ENCODE measurements around the gene TXNRD2.

TXNRD2 gene

DNA sequence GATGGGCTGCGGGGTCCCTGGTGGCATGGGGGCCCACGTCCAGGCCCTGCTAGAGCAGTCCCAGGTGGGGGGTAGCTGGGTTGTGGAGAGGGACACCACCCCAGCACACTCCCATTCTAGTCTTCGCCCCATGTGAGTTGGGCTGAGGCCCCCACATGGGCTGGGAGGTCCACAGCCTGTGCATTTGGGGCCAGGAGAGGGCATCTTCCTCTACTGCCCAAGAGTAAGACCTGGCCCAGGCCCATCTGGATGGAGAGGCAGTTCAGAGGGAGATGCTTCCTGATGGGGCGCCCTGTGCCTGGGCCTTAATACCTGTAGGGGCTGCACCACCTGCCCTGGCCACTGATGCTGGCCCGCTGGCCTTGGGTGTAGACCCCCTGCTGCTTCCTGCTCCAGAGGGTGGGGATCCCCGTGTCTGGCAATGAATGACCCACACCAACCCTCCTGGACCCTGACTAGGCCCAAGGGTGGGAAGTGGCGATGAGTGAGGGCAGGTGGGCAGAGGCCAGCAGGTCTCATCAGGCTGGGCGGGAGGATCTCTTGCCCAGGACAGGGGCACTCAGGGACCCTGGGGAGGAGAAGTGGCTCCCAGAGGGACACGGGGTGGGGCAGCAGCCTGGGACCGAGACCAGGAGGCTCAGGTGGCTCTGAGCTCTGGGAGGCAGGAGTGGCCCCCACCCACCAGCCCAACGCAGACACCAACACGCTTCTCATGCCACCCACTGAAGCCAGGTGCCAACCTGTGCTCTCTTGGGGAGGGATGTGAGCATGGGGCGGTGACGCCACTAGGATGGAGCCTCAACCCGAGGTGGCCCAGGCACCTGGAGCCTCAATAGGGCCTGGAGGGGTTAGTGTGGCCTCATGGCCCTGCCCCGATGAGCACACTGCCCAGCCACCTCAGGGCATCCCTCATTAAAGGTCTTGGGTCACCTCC is 69.5 kb downstream of the TXNRD2 start:
- no peak for DNase-seq (ENCODE audit: extremely low read depth, insufficient read length)
- Histone ChIP-seq H3K36me3 (ENCODE audit: control insufficient read depth, insufficient read depth, low read length) (no peaks in the 10 kb centered on the region), H3K4me3 (replicated peaks; ENCODE audit: low read depth, low read length) (no peak overlapping the region), H3K27me3 (replicated peaks; ENCODE audit: control insufficient read depth, insufficient read depth, low read length) (no peaks in the 10 kb centered on the region)
- TF ChIP-seq, protein P1, sequence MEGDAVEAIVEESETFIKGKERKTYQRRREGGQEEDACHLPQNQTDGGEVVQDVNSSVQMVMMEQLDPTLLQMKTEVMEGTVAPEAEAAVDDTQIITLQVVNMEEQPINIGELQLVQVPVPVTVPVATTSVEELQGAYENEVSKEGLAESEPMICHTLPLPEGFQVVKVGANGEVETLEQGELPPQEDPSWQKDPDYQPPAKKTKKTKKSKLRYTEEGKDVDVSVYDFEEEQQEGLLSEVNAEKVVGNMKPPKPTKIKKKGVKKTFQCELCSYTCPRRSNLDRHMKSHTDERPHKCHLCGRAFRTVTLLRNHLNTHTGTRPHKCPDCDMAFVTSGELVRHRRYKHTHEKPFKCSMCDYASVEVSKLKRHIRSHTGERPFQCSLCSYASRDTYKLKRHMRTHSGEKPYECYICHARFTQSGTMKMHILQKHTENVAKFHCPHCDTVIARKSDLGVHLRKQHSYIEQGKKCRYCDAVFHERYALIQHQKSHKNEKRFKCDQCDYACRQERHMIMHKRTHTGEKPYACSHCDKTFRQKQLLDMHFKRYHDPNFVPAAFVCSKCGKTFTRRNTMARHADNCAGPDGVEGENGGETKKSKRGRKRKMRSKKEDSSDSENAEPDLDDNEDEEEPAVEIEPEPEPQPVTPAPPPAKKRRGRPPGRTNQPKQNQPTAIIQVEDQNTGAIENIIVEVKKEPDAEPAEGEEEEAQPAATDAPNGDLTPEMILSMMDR (IDR thresholded peaks at IDR 0.05; ENCODE audit: insufficient read depth, low read length, poor library complexity, severe bottlenecking): no peak

DNA sequence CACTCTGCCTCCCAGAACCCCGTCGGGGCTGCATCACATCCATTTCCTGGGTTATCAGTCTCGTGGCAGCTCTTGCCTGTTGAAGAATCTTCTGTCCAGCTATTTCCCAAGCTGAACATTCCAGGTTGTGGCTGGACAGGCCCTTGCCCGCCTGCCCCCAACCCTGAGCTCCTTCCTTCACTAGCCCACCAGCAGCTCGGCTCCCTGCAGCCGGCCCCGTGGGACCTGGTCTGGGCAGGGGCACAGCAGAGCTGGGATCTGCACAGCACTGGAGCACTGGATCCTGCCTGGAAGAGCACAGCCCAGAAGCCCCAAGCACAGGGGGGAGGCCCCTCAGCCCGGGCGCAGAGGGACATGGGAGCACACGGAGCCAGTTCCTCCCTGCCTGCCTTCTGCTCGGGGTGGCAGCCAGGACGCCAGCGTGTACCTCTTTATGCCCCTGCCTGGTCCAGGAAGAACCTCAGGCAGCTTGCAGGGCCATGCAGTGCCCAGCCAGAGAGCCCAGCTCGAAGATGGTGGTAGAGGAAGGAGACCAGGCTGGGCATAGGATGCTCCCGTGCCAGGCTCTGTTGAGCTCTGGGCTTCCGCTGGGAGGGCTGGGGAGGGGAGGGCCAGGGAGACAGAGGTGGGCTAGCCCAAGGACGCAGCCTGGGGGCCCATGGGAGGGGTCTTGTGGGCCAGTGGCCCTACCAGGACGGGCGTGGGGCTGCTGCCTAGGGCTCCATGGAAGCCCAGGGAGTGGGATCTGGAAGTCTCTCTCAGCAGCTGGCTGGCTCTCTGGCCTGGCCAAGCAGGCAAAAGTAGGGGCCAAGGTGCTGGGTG is 70.4 kb downstream of the TXNRD2 start:
- Histone ChIP-seq H3K36me3 (ENCODE audit: control insufficient read depth, insufficient read depth, low read length) (no peaks in the 10 kb centered on the region), H3K27me3 (replicated peaks; ENCODE audit: control insufficient read depth, insufficient read depth, low read length) (no peaks in the 10 kb centered on the region), H3K4me3 (replicated peaks; ENCODE audit: low read depth, low read length) (no peak overlapping the region)
- TF ChIP-seq, protein P1 (IDR thresholded peaks at IDR 0.05; ENCODE audit: insufficient read depth, low read length, poor library complexity, severe bottlenecking): no peak
- DNase-seq (ENCODE audit: extremely low read depth, insufficient read length): no peak

DNA sequence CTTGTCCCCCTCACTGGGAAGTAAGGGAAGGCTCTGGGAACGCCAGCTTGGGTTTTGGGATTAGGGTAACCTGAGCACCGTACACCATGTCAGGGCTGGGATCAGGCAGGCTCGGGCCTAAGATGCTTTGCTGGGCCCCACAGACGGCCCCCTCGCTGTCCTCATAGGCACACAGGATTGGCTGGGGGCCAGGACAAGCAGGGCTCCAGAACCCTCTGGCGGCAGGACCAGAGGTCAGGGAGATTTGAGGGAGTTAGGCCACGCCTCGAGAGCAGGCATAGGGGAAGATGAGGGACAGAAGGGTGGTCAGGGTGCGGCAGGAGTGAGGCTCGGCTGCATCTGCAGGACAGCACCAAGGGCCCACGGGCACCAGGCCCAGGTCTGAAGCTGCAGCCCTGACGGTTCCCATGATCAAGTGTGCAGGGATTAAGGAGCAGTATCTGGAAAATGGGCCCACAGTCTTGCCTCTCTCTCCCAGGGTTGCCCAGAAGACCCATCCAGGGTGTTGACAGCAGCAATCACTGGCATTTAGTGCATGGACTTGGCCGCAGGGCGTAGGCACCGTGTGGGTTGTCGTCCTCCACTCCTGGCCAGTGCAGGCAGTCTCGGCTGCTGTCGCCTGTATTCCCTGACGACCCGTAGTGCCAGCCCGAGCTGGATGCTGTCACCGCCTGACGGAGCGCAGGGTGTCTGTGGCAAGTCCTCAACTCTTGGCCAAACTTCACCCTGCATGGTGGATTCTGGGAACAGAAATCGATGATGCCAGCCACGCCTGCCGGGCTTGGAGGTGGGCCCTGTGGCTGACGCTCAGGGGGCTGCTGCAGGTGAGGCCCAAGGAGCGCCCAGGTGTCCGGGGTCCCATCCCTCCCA is 71.2 kb downstream of the TXNRD2 start:
- Histone ChIP-seq H3K27me3 (replicated peaks; ENCODE audit: control insufficient read depth, insufficient read depth, low read length) (no peaks in the 10 kb centered on the region), H3K36me3 (ENCODE audit: control insufficient read depth, insufficient read depth, low read length) (no peaks in the 10 kb centered on the region), H3K4me3 (replicated peaks; ENCODE audit: low read depth, low read length) (no peak overlapping the region)
- TF ChIP-seq, protein P1 (IDR thresholded peaks at IDR 0.05; ENCODE audit: insufficient read depth, low read length, poor library complexity, severe bottlenecking): no peak
- DNase-seq (ENCODE audit: extremely low read depth, insufficient read length): no peak

DNA sequence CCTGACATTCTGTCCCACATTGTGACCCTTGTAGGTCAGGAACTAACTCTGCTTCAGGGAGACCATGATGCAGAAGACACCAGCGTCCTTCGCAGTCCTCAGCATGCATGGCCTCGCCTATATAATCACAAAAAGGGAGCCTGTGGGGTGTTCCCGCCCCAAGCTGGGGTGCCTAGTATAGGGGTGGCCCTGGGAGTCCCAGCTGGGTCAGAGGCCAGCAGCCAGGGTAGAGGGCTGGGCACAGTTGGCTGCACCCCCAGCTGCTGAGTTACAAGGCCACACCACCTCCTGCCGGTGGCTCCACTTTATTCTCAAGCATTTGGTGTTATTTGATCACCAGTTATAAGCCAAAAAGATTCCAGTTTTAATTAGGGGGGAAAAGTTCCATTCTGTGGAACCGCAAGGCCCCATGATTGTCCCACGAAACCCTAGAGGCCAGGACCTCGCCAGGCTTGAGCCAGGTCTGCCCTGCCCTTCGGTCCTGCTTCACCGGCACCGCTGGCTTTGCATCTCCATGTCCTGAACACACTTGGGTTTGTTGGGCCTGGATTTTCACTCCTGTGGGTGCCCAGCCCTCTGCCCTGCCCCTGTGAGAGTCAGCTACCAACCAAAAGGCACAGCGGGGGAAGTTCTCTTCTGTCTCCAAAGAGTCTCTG is 72.0 kb downstream of the TXNRD2 start:
- TF ChIP-seq, protein P1 (IDR thresholded peaks at IDR 0.05; ENCODE audit: insufficient read depth, low read length, poor library complexity, severe bottlenecking): no peak
- H3K4me3 ChIP-seq (replicated peaks; ENCODE audit: low read depth, low read length): no peak overlapping the region
- DNase-seq (ENCODE audit: extremely low read depth, insufficient read length): no peak
- no peaks in the 10 kb centered on the region for H3K36me3 ChIP-seq (ENCODE audit: control insufficient read depth, insufficient read depth, low read length)
- no peaks in the 10 kb centered on the region for H3K27me3 ChIP-seq (replicated peaks; ENCODE audit: control insufficient read depth, insufficient read depth, low read length)

Measured in GM06990 (cell line).